ENCODE measurements around the gene BBS2.

DNA sequence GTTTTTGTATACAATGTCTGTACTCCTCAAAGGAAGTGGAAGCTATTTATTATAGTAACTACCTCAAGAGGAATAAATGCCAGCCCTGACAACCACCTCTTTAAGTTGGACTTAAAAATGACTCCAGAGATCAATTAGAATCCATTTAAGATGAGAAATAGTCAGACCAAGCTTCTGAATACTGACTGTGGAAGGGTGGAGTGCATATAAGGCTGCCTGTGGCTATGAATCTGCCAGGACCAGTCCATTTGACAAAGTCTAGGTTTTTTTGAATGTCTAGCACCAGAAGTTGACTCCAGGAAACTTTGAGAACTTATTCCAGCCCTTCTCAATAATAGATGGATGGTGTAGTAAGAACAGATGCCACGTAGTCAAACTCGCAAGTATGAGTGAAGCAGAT is 53.5 kb downstream of the BBS2 start:
- TF ChIP-seq ZBTB3 (CRISPR knock-in tag; IDR thresholded peaks at IDR 0.05; ENCODE audit: borderline replicate concordance, low read depth) (no peak), NR1H2 (CRISPR knock-in tag; IDR thresholded peaks at IDR 0.05; ENCODE audit: borderline replicate concordance, low read depth) (no peak), ZNF747 (CRISPR knock-in tag; IDR thresholded peaks at IDR 0.05; ENCODE audit: borderline replicate concordance) (no peak), TCF7L2 (IDR thresholded peaks at IDR 0.05; ENCODE audit: low read depth, low read length) (no peak)
- TF ChIP-seq, protein P1, sequence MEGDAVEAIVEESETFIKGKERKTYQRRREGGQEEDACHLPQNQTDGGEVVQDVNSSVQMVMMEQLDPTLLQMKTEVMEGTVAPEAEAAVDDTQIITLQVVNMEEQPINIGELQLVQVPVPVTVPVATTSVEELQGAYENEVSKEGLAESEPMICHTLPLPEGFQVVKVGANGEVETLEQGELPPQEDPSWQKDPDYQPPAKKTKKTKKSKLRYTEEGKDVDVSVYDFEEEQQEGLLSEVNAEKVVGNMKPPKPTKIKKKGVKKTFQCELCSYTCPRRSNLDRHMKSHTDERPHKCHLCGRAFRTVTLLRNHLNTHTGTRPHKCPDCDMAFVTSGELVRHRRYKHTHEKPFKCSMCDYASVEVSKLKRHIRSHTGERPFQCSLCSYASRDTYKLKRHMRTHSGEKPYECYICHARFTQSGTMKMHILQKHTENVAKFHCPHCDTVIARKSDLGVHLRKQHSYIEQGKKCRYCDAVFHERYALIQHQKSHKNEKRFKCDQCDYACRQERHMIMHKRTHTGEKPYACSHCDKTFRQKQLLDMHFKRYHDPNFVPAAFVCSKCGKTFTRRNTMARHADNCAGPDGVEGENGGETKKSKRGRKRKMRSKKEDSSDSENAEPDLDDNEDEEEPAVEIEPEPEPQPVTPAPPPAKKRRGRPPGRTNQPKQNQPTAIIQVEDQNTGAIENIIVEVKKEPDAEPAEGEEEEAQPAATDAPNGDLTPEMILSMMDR (CRISPR knock-in tag; IDR thresholded peaks at IDR 0.05): no peak
- TF ChIP-seq, protein P2, sequence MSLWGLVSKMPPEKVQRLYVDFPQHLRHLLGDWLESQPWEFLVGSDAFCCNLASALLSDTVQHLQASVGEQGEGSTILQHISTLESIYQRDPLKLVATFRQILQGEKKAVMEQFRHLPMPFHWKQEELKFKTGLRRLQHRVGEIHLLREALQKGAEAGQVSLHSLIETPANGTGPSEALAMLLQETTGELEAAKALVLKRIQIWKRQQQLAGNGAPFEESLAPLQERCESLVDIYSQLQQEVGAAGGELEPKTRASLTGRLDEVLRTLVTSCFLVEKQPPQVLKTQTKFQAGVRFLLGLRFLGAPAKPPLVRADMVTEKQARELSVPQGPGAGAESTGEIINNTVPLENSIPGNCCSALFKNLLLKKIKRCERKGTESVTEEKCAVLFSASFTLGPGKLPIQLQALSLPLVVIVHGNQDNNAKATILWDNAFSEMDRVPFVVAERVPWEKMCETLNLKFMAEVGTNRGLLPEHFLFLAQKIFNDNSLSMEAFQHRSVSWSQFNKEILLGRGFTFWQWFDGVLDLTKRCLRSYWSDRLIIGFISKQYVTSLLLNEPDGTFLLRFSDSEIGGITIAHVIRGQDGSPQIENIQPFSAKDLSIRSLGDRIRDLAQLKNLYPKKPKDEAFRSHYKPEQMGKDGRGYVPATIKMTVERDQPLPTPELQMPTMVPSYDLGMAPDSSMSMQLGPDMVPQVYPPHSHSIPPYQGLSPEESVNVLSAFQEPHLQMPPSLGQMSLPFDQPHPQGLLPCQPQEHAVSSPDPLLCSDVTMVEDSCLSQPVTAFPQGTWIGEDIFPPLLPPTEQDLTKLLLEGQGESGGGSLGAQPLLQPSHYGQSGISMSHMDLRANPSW (CRISPR knock-in tag; IDR thresholded peaks at IDR 0.05; ENCODE audit: borderline replicate concordance): no peak

Measured in HepG2 (cell line).